Adipocyte (in vitro differentiated cells): ENCODE results near the gene TMEM139.
A peak's percentile ranks its signal among the peaks of the same experiment; 100 is the strongest.

ENCODE experiments used
- DNase-seq: peaks from one replicate; pipeline ENCODE4 v3.0.0-alpha.2; 2015; ENCODE audit warnings: low read depth
- H3K27me3 ChIP-seq: replicated peaks from 2 replicates; pipeline ENCODE4 v1.7.0; 2013; ENCODE audit warnings: mild to moderate bottlenecking, low read length, moderate library complexity; ENCODE audit not compliant: control insufficient read depth, insufficient read depth
- H3K36me3 ChIP-seq: 2 replicates; pipeline ENCODE4 v1.7.0; 2013; ENCODE audit warnings: low read length, mild to moderate bottlenecking, moderate library complexity; ENCODE audit not compliant: control insufficient read depth, insufficient read depth, severe bottlenecking
- H3K4me1 ChIP-seq: 2 replicates; pipeline ENCODE4 v1.7.0; 2013; ENCODE audit warnings: mild to moderate bottlenecking, low read length, moderate library complexity; ENCODE audit not compliant: control insufficient read depth, insufficient read depth
- H3K4me3 ChIP-seq: 2 replicates; pipeline ENCODE4 v1.7.0; 2013; ENCODE audit warnings: mild to moderate bottlenecking, low read length, moderate library complexity
- H3K9ac ChIP-seq: 2 replicates; pipeline ENCODE4 v1.7.0; 2013; ENCODE audit warnings: mild to moderate bottlenecking, low read length, moderate library complexity
- H3K9me3 ChIP-seq: 2 replicates; pipeline ENCODE4 v1.7.0; 2013; ENCODE audit warnings: mild to moderate bottlenecking, low read length, moderate library complexity; ENCODE audit not compliant: control insufficient read depth

The TMEM139 gene

DNA sequence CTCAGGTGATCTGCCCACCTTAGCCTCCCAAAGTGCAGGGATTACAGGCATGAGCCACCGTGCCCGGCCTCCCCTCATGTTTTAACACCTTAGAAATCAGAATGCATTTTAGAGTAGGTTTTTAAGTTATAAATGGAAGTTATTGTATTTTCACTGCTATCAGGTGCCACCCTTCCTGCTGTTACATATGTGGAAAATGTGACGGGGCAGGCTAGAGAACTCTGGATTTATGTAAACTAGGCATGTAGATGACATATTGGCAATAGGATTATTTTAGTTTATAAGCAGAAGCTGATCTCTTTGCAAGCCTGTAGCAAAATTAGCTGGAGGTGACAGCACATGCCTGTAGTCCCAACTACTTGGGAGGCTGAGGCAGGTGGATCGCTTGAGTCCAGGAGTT, 5.5 kb downstream of the TMEM139 start:
- H3K4me3 ChIP-seq, result no peak overlapping the region
- no peak for DNase-seq
- peaks cover 9% of the 10 kb centered on the region for H3K4me1 ChIP-seq
- no peak overlapping the region for H3K9ac ChIP-seq
- no peaks in the 10 kb centered on the region for H3K27me3 ChIP-seq
- no peaks in the 10 kb centered on the region for H3K9me3 ChIP-seq
- H3K36me3 ChIP-seq, result peaks cover 34% of the 10 kb centered on the region

DNA sequence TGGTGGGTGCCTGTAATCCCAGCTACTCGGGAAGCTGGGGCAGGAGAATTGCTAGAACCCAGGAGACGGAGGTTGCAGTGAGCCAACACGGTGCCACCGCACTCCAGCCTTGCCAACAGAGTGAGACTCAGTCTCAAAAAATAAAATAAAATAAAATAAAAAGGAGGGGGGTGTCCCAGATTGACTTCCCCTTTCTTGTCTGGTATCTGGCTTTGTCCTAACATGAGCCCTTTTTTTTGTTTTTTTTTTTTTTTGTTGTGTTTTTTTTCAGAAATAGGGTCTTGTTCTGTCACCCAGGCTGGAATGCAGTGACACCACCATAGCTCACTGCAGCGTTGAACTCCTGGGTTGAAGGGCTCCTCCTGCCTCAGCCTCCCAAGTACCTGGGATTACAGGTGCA, 8.1 kb downstream of the TMEM139 start:
- H3K9ac ChIP-seq, result no peak overlapping the region
- peaks cover 9% of the 10 kb centered on the region for H3K4me1 ChIP-seq
- H3K9me3 ChIP-seq, result no peaks in the 10 kb centered on the region
- no peak overlapping the region for H3K4me3 ChIP-seq
- peaks cover 53% of the 10 kb centered on the region for H3K36me3 ChIP-seq
- H3K27me3 ChIP-seq, result no peaks in the 10 kb centered on the region
- no peak for DNase-seq

- peaks cover 73% of the 10 kb centered on the region for H3K36me3 ChIP-seq
- no peak overlapping the region for H3K9ac ChIP-seq
- no peak overlapping the region for H3K4me3 ChIP-seq
- no peaks in the 10 kb centered on the region for H3K9me3 ChIP-seq
- H3K27me3 ChIP-seq, result no peaks in the 10 kb centered on the region
- H3K4me1 ChIP-seq, result peaks cover 10% of the 10 kb centered on the region
- peak; percentile 16 for DNase-seq
Measured at GRCh38 chr7:143295870-143296269, 11.1 kb downstream of the TMEM139 start.

DNA sequence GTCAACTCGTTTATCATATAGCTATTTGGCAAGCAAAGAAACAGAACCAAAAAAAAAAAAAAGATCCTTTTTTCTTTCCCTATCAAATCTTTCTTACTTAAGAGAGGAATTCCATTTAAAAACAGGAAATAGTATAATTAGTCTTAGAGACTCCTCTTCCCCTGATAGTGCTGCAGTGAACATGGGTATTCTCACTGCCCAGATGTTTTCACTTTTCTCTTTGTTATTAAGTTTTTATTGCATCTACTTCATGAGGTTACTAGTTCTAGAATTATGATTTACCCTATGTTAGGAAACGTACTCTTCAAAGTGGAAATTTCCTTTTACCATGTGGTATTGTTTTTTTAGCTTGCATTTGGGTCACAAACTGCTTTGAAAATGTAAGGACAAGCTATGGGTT, 11.9 kb downstream of the TMEM139 start:
- peaks cover 81% of the 10 kb centered on the region for H3K36me3 ChIP-seq
- H3K27me3 ChIP-seq, result no peaks in the 10 kb centered on the region
- peaks cover 10% of the 10 kb centered on the region for H3K4me1 ChIP-seq
- H3K9me3 ChIP-seq, result no peaks in the 10 kb centered on the region
- peak; percentile 23 for DNase-seq
- H3K9ac ChIP-seq, result no peak overlapping the region
- H3K4me3 ChIP-seq, result no peak overlapping the region

DNA sequence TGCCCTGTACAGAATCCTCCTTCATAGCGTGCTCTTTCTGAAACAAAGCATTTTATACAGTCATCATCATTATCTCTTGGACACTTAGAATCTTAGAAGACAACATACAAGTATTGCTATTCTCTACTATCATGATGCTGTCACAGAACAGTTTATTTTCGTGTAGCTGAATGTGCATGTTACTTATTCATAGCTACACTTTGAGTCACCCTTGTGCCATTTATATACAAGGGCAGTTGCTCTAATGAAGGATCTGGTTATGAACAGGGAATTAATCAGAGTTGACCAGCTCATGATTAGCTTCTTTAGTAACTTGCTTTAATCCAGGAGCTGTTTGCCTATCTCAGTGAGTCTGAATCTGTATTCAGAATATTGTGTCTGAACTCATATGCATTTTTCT, 14.6 kb downstream of the TMEM139 start:
- H3K9me3 ChIP-seq, result no peaks in the 10 kb centered on the region
- peak; percentile 13 for DNase-seq

DNA sequence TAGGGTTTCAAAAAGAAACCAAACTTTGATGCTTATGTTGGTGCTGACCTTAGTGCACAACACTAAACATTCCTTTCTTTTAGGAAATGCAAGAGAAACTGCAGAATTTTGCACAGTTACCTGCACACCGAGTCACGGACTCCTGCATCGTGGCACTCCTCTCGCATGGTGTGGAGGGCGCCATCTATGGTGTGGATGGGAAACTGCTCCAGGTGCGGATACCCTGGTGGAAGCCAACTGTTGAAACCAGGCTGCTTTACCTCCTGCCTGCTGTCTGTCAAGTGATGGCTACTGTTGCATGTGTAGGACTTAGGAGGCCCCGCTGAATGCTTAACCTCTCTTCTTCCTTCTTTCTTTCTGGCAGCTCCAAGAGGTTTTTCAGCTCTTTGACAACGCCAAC, 15.1 kb downstream of the TMEM139 start:
- peak; percentile 18 for DNase-seq
- Histone ChIP-seq H3K9ac (no peak overlapping the region), H3K9me3 (no peaks in the 10 kb centered on the region), H3K4me3 (no peak overlapping the region), H3K36me3 (peaks cover 82% of the 10 kb centered on the region), H3K4me1 (peaks cover 10% of the 10 kb centered on the region), H3K27me3 (no peaks in the 10 kb centered on the region)

More for the DNA sequence above, 14.6 kb downstream of the TMEM139 start:
- Histone ChIP-seq H3K4me1 (peaks cover 10% of the 10 kb centered on the region), H3K9ac (no peak overlapping the region), H3K36me3 (peaks cover 82% of the 10 kb centered on the region), H3K4me3 (no peak overlapping the region), H3K27me3 (no peaks in the 10 kb centered on the region)

DNA sequence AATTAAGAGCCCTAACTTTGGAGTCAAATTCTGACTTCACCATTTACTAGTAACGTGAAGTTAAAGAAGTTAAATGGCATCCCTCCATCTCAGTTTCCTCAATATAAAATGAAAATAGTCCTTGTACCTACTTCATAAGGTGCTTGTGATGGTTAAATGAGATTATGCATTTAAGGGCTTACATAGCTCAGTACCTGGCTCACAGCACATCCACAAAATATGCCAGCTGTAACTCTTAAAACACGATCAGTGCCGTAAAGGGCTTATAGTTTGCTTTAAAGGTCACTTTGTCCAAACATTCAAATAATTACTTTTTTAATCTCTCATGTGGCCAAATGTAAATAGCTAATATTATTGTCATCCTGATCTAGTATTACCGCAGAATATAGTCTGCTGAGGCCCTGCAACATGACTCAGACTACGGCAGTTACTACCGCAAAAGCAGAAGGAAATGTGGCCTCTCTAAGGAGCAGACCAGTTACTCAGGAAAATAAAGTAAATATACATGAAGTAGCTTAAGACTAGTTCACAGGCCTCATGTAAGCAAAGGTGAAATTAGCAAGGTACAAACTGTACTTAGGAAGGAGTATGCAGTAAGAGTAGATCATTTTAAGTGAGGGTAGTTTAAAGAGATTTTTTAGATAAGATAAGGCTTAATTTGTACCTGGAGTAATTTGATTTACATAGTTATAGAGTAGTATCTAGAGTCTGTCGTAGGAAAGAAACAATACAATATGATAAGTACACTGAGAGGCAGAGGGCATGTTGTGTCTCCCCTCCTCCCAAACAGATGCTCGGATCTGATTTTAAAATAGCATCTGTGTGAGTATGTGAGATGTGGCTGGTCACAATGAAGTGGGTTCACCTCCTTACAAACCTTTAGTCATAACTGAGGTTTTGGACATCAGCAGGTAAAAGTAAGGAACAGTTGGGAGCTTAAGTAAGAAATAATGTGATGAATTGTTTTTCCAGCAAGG, 16.5 kb downstream of the TMEM139 start:
- Histone ChIP-seq H3K9me3 (no peaks in the 10 kb centered on the region), H3K9ac (no peak overlapping the region), H3K36me3 (peaks cover 80% of the 10 kb centered on the region), H3K27me3 (no peaks in the 10 kb centered on the region), H3K4me3 (no peak overlapping the region), H3K4me1 (peaks cover 10% of the 10 kb centered on the region)
- DNase-seq, result no peak

- H3K9me3 ChIP-seq, result no peaks in the 10 kb centered on the region
- DNase-seq, result no peak
- H3K27me3 ChIP-seq, result no peaks in the 10 kb centered on the region
- H3K4me1 ChIP-seq, result peaks cover 10% of the 10 kb centered on the region
- H3K4me3 ChIP-seq, result no peak overlapping the region
- no peak overlapping the region for H3K9ac ChIP-seq
- peaks cover 77% of the 10 kb centered on the region for H3K36me3 ChIP-seq
Measured at GRCh38 chr7:143303733-143304132, 19.0 kb downstream of the TMEM139 start.

DNA sequence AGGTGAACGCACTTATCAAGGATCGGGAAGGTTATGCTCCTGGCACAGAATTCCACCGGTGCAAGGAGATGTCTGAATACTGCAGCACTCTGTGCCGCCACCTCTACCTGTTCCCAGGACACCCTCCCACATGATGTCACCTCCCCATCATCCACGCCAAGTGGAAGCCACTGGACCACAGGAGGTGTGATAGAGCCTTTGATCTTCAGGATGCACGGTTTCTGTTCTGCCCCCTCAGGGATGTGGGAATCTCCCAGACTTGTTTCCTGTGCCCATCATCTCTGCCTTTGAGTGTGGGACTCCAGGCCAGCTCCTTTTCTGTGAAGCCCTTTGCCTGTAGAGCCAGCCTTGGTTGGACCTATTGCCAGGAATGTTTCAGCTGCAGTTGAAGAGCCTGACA, 20.2 kb downstream of the TMEM139 start:
- Histone ChIP-seq H3K9me3 (no peaks in the 10 kb centered on the region), H3K9ac (no peak overlapping the region), H3K36me3 (peaks cover 73% of the 10 kb centered on the region), H3K27me3 (no peaks in the 10 kb centered on the region), H3K4me3 (no peak overlapping the region), H3K4me1 (no peaks in the 10 kb centered on the region)
- DNase-seq, result no peak

- Histone ChIP-seq H3K4me3 (no peak overlapping the region), H3K27me3 (no peaks in the 10 kb centered on the region), H3K9ac (no peak overlapping the region), H3K36me3 (peaks cover 67% of the 10 kb centered on the region), H3K9me3 (no peaks in the 10 kb centered on the region), H3K4me1 (no peaks in the 10 kb centered on the region)
- peak; percentile 45 for DNase-seq
Measured at GRCh38 chr7:143305423-143306070, 20.8 kb downstream of the TMEM139 start.

GRCh38 chr7:143308632-143309031, 23.9 kb downstream of the TMEM139 start:
- no peak for DNase-seq
- no peak overlapping the region for H3K9ac ChIP-seq
- H3K9me3 ChIP-seq, result no peaks in the 10 kb centered on the region
- peaks cover 37% of the 10 kb centered on the region for H3K36me3 ChIP-seq
- H3K4me1 ChIP-seq, result no peaks in the 10 kb centered on the region
- no peak overlapping the region for H3K4me3 ChIP-seq
- no peaks in the 10 kb centered on the region for H3K27me3 ChIP-seq
